HL-60 (cell line): ENCODE results near the gene ARSD.

Experiments used
- GABPA ChIP-seq: IDR thresholded peaks from 2 replicates; pipeline ENCODE4 v1.6.1; 2012; ENCODE audit warnings: low read depth
- POLR2AphosphoS5 ChIP-seq: IDR thresholded peaks from 2 replicates; pipeline ENCODE4 v1.6.1; 2012; ENCODE audit warnings: low read depth
- TF ChIP-seq, protein P1 (sequence below): IDR thresholded peaks from one replicate; pipeline ENCODE4 v1.5.1; 2011; ENCODE audit warnings: low read length, control low read depth, inconsistent platforms; ENCODE audit not compliant: insufficient read depth

DNA sequence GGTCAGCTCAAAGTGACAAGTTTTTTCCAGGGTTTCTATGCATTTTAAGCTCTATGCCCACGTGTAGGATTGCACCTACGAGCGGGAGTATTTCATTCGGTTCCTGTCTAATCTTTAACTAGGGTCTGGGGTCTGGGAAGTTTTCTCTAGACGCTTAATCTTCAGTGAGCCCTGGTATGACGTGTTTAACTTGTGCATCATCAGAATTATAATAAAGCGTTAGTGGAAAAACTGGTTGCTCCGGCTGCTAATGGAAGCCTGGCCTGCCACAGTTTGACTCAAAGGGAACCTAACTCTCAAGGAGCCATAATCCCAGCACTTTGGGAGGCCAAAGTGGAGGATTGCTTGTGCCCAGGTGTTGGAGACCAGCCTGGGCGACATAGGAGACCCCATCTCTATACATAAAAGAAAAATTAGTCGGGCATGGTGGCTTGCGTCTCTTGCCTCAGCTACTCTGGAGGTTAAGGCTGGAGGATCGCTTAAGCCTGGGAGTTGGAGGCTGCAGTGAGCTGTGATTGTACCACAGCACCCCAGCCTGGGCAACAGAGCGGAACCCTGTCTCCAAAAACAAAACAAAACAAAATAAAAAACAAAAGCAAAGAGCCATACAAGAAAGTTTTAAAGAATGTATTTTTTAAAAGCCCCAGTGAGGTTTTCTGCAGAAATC is 30.2 kb downstream of the ARSD start:
- TF ChIP-seq, protein P1, sequence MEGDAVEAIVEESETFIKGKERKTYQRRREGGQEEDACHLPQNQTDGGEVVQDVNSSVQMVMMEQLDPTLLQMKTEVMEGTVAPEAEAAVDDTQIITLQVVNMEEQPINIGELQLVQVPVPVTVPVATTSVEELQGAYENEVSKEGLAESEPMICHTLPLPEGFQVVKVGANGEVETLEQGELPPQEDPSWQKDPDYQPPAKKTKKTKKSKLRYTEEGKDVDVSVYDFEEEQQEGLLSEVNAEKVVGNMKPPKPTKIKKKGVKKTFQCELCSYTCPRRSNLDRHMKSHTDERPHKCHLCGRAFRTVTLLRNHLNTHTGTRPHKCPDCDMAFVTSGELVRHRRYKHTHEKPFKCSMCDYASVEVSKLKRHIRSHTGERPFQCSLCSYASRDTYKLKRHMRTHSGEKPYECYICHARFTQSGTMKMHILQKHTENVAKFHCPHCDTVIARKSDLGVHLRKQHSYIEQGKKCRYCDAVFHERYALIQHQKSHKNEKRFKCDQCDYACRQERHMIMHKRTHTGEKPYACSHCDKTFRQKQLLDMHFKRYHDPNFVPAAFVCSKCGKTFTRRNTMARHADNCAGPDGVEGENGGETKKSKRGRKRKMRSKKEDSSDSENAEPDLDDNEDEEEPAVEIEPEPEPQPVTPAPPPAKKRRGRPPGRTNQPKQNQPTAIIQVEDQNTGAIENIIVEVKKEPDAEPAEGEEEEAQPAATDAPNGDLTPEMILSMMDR = no peak
- TF ChIP-seq GABPA (no peak), POLR2AphosphoS5 (no peak)
